WERI-Rb-1 (cell line): ENCODE data around the gene RFX2.

Source experiments
- DNase-seq: peaks from one replicate; pipeline ENCODE4 v3.0.0-alpha.2; 2020
- H3K27ac ChIP-seq: fragments of 250-450 bp; sonication (Bioruptor Pico); 2 replicates; pipeline ENCODE4 v1.5.1; 2020; ENCODE audit warnings: mild to moderate bottlenecking, moderate library complexity
- H3K27me3 ChIP-seq: fragments of 250-450 bp; sonication (Bioruptor Pico); 2 replicates; pipeline ENCODE4 v1.5.1; 2021; ENCODE audit warnings: mild to moderate bottlenecking, low read depth, moderate library complexity; ENCODE audit not compliant: insufficient read depth, severe bottlenecking
- H3K36me3 ChIP-seq: fragments of 250-450 bp; sonication (Bioruptor Pico); 2 replicates; pipeline ENCODE4 v1.5.1; 2020; ENCODE audit warnings: mild to moderate bottlenecking, moderate library complexity
- H3K4me3 ChIP-seq: 2 replicates; pipeline ENCODE4 v1.5.1; 2011; ENCODE audit warnings: low read depth, mild to moderate bottlenecking, control low read depth, low read length
- H3K9me3 ChIP-seq: fragments of 250-450 bp; sonication (Bioruptor Pico); 2 replicates; pipeline ENCODE4 v1.5.1; 2021; ENCODE audit warnings: mild to moderate bottlenecking, moderate library complexity; ENCODE audit not compliant: severe bottlenecking
- CTCF ChIP-seq: IDR thresholded peaks from 2 replicates; pipeline ENCODE4 v1.5.1; 2011; ENCODE audit warnings: low read depth, mild to moderate bottlenecking, control low read depth, inconsistent platforms, low read length

The RFX2 gene

GRCh38 chr19:6038634-6039405 lies 71.5 kb downstream of the RFX2 start:
- H3K4me3 ChIP-seq, result no peak overlapping the region
- H3K36me3 ChIP-seq, result no peaks in the 10 kb centered on the region; the same call in 1 of the 2 replicates
- no peaks in the 10 kb centered on the region for H3K27me3 ChIP-seq
- TF ChIP-seq CTCF, result no peak
- no peak overlapping the region for H3K27ac ChIP-seq
- DNase-seq, result no peak
- H3K9me3 ChIP-seq, result no peaks in the 10 kb centered on the region

- Histone ChIP-seq H3K27me3 (no peaks in the 10 kb centered on the region), H3K9me3 (no peaks in the 10 kb centered on the region), H3K36me3 (no peaks in the 10 kb centered on the region; the same call in 1 of the 2 replicates), H3K4me3 (no peak overlapping the region), H3K27ac (no peak overlapping the region)
- no peak for TF ChIP-seq CTCF
- no peak for DNase-seq
These were observed 75.3 kb downstream of the RFX2 start for GRCh38 chr19:6035026-6035425.

- no peak for DNase-seq
- no peak overlapping the region for H3K27ac ChIP-seq
- H3K36me3 ChIP-seq, result no peaks in the 10 kb centered on the region; the same call in 1 of the 2 replicates
- H3K27me3 ChIP-seq, result no peaks in the 10 kb centered on the region
- TF ChIP-seq CTCF, result no peak
- H3K9me3 ChIP-seq, result no peaks in the 10 kb centered on the region
- no peak overlapping the region for H3K4me3 ChIP-seq
These were observed 75.8 kb downstream of the RFX2 start for GRCh38 chr19:6034512-6034911.

- no peaks in the 10 kb centered on the region for H3K9me3 ChIP-seq
- no peaks in the 10 kb centered on the region for H3K36me3 ChIP-seq
- no peak overlapping the region for H3K27ac ChIP-seq
- no peak overlapping the region for H3K4me3 ChIP-seq
- TF ChIP-seq CTCF, result no peak
- H3K27me3 ChIP-seq, result no peaks in the 10 kb centered on the region
- DNase-seq, result no peak
These were observed 76.5 kb downstream of the RFX2 start for GRCh38 chr19:6033744-6034264.

- no peak for DNase-seq
- H3K27ac ChIP-seq, result no peak overlapping the region
- TF ChIP-seq CTCF, result no peak
- H3K27me3 ChIP-seq, result no peaks in the 10 kb centered on the region
- H3K36me3 ChIP-seq, result no peaks in the 10 kb centered on the region
- no peak overlapping the region for H3K4me3 ChIP-seq
- H3K9me3 ChIP-seq, result no peaks in the 10 kb centered on the region
These were observed 77.5 kb downstream of the RFX2 start for GRCh38 chr19:6032827-6033226.
